ENCODE data around the gene PPP1R9A. TPM values are rescaled to one million over a fixed set of nuclear protein-coding genes. Genes with fewer than 3 reads are reported as not detected.

PPP1R9A gene
- total RNA-seq, 4 donors from 2014 or later: 8.2 to 18.1 (median 10.0) TPM

DNA sequence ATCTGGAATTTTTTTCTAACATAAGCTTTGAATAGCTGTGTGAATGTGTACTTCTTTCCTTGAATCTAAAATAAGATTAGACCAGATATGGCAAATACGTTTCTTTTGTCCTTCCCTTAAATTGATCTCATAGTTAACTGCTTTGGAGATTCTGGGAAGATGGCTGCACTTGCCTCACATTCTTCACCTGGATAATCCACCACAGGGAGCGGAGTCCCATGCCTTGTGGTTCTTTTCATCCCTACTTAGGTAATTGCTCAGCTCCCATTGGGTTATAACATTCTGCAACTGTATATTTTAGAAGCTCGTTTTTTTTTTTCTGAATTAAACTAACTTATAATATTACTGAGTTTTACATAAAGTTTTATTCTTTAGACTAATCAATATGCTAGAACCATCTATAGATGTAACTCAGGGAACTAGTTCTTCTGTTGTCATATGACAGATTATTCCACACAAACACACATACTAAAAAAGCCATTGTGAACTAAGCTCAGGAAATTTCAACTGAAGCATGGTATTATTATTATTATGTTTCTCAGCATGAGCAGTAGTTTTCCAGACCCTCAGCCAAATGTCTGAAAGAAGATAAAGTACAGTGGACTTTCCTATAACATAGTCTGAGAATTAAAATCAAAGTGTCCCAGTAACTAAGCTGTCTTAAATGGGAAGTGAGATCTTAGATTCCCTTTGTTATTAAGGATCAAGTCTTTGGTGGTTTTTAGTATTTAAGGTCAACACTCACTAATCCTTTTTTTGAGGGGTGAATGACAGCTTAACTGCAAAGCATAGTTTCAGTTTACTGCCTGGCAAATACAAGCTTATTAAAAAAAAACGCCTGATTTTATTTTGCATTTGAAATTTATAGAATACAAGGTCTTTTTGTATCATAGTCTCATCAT is 182.3 kb downstream of the PPP1R9A start:
- TF ChIP-seq, protein P1, sequence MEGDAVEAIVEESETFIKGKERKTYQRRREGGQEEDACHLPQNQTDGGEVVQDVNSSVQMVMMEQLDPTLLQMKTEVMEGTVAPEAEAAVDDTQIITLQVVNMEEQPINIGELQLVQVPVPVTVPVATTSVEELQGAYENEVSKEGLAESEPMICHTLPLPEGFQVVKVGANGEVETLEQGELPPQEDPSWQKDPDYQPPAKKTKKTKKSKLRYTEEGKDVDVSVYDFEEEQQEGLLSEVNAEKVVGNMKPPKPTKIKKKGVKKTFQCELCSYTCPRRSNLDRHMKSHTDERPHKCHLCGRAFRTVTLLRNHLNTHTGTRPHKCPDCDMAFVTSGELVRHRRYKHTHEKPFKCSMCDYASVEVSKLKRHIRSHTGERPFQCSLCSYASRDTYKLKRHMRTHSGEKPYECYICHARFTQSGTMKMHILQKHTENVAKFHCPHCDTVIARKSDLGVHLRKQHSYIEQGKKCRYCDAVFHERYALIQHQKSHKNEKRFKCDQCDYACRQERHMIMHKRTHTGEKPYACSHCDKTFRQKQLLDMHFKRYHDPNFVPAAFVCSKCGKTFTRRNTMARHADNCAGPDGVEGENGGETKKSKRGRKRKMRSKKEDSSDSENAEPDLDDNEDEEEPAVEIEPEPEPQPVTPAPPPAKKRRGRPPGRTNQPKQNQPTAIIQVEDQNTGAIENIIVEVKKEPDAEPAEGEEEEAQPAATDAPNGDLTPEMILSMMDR (IDR thresholded peaks at IDR 0.05; ENCODE audit: low read depth): no peak

DNA sequence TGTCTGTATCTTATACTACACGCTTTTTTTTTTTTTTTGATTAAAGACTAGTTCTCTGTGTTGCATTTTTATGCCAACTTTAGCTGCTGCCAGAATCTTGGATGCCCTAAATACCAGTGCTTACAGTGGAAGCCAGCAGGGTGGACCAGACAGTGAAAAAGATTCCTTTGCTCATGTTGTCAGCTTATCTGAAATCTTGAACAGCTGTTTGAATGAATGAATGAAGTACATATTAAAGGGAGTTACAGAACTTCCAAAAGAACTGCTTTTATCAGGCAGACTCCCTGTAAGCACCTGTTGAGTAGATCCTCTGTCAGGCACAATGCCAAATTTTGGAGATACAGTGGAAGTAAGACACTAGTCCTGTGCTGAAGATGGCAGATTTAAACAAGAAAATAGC is 184.9 kb downstream of the PPP1R9A start:
- TF ChIP-seq, protein P1 (IDR thresholded peaks at IDR 0.05; ENCODE audit: low read depth): no peak

DNA sequence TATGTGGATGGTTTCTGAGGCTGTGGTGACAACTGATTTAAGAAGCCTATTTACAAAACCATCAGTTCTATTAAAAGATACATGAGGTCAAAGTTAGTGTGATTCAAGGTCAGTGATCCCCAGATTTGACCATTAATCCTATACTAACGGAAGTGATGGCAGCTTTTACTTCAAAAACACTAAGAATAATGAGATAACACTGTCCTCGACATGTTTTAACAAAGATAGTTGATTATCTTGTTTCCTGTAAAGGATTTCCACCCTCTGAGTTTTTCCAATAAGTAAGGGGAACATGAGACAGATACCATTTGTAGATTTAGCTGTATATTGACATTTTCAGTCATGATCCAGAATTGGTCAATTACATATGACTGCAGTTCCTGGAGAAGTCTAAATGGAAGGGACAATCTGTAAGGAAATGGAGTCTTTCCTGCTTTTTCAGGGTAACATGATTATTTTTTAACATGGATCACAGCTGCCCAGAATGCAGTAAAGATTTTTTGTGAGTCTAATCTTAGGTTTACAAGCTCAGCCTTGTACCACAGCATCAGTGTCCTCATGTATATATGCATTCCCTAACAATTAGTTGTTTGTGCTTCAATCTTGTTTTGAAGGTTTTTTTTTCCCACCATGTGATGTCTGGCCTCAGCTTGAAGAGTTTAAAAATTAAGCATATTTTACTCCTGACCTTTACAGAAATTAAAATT is 188.0 kb downstream of the PPP1R9A start:
- TF ChIP-seq, protein P1 (IDR thresholded peaks at IDR 0.05; ENCODE audit: low read depth): no peak

DNA sequence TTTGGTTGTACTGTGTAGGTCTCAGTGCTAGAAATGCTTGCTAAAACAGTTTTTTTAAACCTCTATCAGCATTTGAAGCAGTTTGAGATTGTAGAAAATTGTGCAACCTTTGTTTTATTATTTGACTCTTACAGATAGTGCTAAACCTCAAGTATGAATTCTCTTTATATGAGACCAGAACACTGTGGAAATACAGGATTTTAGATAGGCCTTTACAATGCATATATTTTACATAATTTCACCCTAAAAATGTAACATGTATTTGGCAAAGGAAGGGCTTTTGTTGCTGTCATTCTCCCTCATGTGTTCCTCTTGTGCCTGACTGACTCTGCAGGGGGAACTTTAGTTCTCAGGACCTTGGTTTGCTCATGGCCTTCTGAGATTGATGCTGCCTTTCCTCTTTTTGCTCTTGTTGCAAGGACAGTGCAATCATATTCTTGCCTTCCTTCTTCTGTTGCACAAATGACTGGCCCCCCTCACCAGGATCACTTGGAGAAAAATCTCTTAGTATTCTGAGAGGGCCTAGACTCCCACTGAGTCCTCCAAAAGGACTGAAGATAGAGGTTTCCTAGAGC is 188.7 kb downstream of the PPP1R9A start:
- TF ChIP-seq, protein P1 (IDR thresholded peaks at IDR 0.05; ENCODE audit: low read depth): no peak

DNA sequence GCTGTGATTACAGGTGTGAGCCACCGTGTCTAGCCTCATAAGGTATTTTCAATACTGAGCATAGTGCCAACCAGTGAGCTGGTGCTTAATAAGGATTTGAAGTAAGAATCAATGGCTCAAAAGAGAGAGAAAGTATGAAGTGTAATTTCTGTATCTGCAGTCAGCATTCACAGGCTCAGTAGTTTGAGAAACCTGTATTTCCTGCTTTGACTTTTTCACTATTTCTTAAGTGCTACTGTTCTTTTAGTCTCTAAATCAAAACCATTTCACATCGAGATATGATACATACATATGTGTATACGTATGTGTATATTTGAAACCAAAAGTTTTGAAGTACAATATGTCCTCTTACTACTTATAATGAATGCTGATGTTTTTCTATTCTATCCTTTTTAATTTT is 189.9 kb downstream of the PPP1R9A start:
- TF ChIP-seq, protein P1 (IDR thresholded peaks at IDR 0.05; ENCODE audit: low read depth): no peak

DNA sequence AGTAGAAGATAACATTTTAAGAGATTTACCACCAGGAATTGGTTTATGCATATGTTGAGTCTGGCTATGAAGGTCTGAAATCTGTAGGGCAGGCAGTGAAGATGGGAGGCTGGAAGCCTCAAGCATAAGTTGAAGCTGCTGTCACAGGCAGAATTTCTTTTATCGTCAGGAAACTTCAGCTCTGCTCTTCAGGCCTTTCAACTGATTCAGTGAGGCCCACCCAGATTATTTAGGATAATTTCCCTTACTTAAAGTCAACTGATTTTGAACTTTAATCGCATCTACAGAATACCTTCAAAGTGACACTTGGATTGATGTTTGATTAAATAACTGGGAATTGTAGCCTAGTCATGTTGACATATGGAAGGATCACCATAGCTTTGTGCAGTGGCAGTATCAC is 190.5 kb downstream of the PPP1R9A start:
- TF ChIP-seq, protein P1 (IDR thresholded peaks at IDR 0.05; ENCODE audit: low read depth): no peak

DNA sequence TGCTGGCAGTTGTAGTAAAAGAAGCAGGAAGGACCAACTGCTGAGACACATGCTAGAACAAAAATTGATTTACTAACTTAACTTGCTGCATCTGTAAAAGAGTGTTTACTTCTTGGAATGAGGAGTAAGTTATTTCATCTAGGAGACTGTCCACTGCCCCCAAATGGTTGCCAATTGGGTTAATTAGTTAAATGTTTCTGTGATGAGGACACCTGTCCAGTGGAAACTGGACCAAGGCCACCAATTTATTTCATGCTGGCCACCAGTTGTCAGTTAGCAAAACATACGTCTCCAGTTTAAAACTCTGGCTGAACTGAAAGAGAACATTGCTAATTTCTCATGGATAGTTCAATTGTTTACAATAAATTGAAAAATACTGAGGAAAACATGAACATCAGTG is 191.7 kb downstream of the PPP1R9A start:
- TF ChIP-seq, protein P1 (IDR thresholded peaks at IDR 0.05; ENCODE audit: low read depth): no peak
